ENCODE measurements around the gene DPF3.
"Not testable (repeated sequence)": the region's sequence is repeated elsewhere in the genome, so short reads cannot be mapped to it uniquely, and the experiment has no call there.

DPF3 gene

DNA sequence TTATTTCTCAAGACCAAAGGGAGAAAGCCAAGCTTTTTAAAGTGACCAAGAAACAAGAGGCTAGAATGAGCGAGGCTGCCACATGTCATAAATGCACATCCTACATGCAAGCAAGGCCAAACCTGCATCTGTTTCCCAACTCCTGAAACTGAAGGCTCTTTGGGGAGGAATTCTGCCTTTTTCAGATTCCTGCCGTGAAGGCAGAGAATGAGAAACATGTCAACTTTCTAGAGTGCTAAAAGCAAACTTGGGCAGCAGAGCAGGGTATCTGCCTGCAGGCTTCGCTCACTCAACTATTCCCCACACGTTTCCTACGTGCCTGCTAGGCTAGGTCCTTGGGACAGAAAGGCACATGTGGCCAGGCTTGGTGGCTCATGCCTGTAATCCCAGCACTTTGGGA, 15.2 kb downstream of the DPF3 start:
- no peak for DNase-seq

GRCh38 chr14:72876710-72877063, 17.2 kb downstream of the DPF3 start:
- DNase-seq: no peak

DNA sequence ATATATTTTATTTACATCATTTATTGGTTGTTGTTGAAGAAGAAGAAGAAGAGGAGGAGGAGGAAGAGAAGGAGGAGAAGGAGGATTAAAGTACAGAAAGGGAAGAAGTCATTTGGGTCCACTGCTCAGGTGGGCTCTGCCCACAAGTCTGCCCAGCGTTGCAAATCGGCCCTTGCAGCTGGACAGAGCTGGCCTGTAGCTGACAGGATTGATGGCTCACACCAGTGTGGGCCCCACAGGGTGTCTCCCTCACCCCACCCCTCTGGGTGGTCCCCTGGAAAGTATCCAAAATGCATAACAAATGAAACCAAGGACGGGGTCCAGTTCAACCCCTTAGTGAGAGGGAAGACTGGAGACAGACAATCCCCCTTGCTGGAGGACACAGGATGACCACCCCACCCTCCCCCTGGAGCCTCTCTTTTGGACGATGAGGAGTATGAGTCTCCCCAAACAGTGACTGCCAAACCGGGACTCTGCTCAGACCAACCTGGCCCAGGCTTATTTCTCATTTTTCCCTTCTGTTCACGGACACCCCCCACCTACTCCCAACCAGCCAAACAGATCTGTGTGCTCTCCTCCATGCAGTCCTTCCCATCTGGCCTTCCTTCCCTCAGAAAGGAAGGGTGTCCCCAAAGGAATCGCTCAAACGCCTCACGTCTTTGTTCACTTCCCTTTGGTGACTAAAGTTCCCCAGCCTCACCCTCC, 17.7 kb downstream of the DPF3 start:
- DNase-seq: no peak

GRCh38 chr14:72870878-72871277, 23.0 kb downstream of the DPF3 start:
- not testable (repeated sequence) for DNase-seq

- DNase-seq: no peak
These were observed 24.2 kb downstream of the DPF3 start for GRCh38 chr14:72869407-72870329.

GRCh38 chr14:72868500-72868899, 25.4 kb downstream of the DPF3 start:
- DNase-seq: no peak

DNA sequence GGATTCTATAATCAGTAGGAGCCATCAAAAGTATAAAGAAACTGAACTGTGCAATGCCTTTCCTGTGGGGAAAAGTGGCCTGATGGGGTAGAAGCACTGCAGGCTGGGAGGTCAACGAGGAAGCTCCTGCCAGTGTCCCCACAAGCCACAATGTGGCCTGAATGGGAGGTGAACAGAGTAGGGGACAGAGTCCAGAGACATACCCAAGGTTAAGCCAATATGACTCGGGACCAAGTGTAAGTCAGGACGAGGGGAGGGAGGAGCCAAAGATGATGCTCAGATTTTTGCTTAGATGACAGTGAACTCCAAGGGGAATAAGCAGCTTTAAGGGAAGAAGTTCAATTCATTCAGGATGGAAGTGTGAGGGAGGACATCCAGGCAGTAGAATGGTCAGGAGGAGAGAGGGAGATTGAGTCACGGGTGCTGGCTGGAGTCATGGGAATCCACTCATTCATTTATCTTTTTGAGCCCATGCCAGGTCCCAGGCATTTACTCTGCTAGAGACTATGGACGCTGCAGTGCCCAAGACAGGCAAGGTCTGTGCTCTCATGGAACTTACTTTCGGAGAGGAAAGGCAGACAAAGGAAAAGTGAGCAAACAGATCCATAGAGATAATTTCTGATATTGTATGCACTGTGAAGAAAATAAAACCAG, 29.1 kb downstream of the DPF3 start:
- DNase-seq: no peak

- no peak for DNase-seq
These were observed 30.5 kb downstream of the DPF3 start for GRCh38 chr14:72863216-72864006.

- no peak for DNase-seq
These were observed 37.2 kb downstream of the DPF3 start for GRCh38 chr14:72856530-72857266.

- no peak for DNase-seq
These were observed 38.0 kb downstream of the DPF3 start for GRCh38 chr14:72855913-72856312.

- no peak for DNase-seq
These were observed 41.7 kb downstream of the DPF3 start for GRCh38 chr14:72852194-72852593.

- no peak for DNase-seq
These were observed 42.3 kb downstream of the DPF3 start for GRCh38 chr14:72851635-72852034.

- DNase-seq: no peak
These were observed 43.5 kb downstream of the DPF3 start for GRCh38 chr14:72850360-72850759.

DNA sequence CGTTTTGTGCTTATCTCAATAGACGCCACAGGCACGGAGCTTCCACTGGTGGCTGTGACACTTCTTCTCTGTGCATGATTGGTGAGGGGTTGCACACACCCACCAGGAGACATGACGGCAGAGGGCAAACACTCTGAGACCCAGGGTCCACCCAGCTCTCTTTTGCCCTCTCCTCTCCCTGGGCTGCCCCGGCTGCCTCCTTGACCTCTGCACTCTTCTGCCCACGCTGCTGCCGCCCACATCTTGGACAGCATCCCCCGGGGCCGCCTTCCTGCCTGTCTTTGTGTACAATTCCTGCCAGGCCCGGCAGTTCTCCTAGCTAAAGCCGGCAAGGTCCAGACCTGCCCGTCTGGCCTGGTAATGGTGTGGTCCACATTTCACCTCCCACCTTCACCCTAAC, 44.7 kb downstream of the DPF3 start:
- no peak for DNase-seq

DNA sequence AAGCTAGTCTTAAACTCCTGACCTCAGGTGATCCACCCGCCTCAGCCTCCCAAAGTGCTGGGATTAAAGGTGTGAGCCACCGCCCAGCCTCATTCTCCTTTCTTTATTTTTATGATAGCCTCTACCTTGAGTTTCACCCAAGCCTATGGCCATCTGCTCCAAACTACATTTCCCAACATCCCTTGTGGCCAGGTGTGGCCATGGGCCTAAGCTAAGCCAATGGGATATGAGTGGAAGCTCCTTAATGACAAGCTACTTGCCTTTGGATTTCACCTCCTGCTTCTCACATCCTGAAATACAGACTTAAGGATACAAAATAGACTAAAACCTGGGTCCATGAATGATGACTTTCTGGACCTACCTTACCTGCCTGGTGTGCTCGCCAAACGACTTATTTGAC, 46.2 kb downstream of the DPF3 start:
- no peak for DNase-seq

DNA sequence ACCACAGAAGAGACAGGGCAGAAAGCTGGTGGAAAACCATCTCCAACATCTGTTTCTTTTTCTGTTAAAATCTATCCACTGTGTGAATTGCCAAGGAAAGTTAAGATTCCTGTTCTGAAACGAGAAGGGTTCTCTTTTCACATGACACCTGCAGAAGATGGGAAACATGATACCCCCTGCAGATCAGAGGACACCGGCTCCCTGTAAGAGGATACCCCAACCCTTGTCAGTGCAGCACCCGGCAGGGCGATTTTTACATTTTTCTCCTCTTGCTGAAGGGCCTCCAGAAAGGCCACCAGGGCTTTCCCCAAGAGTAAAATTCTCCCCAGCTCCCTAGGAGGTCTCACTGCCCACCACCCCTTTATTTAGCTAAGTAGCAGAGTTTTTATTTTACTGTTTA, 48.2 kb downstream of the DPF3 start:
- DNase-seq: no peak

DNA sequence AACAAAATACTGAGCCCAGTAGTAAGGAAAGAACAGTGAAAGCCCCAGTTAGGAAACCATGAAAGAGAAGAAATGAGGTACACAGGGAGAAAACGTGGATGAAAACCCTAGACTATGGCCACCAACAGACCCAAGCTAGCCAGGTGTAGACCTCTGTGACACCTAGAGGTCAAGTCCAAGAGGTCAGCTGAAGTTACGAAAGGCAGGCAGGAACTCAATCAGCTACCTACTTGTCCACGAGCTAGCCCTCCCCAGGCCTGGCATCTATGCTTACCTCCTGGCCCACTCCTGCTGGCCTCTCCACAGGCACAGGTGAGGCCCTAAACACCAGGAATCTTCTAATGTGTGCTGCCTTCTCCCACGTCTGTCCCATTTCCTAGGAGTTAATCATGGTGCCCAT, 48.7 kb downstream of the DPF3 start:
- DNase-seq: no peak

- DNase-seq: no peak
These were observed 49.4 kb downstream of the DPF3 start for GRCh38 chr14:72844524-72844923.

GRCh38 chr14:72839753-72840607, 53.9 kb downstream of the DPF3 start:
- DNase-seq: no peak

GRCh38 chr14:72839351-72839750, 54.5 kb downstream of the DPF3 start:
- DNase-seq: no peak

- no peak for DNase-seq
These were observed 57.8 kb downstream of the DPF3 start for GRCh38 chr14:72836085-72836484.

Measured in stimulated activated CD4-positive, alpha-beta T cell treated with anti-CD3 and anti-CD28 coated beads, Interleukin-2, amount 100 ng/mL, for 48 hours (primary cell).